CD4-positive, alpha-beta T cell (primary cell): ENCODE results near the gene DSTN. TPM values are rescaled to one million over a fixed set of nuclear protein-coding genes. Genes with fewer than 3 reads are reported as not detected.

Experiments used
- ATAC-seq: fragments of 200-7000 bp; cut with Tn5 transposase; one replicate; pipeline ENCODE4 v1.10.0; 2022; ENCODE audit warnings: mild to moderate bottlenecking; ENCODE audit not compliant: poor library complexity
- CTCF ChIA-PET: fragments of 350-600 bp; sonication (Branson Sonifier 250); formaldehyde crosslinking; loops from one replicate; lab custom pipeline; 2021; ENCODE audit warnings: antibody characterized with exemption, inconsistent platforms; lab: Charles Lee
- POLR2A ChIA-PET: fragments of 350-600 bp; sonication (Branson Sonifier 250); formaldehyde crosslinking; loops from one replicate; lab custom pipeline; 2021; ENCODE audit warnings: antibody characterized with exemption, inconsistent platforms; lab: Charles Lee
- DNase-seq, 14 experiments: peaks; one replicate each; pipeline ENCODE4 v3.0.0-alpha.2; 2013 to 2020; ENCODE audit warnings: mixed read lengths in 2 of 14
- H3K27ac ChIP-seq, 2 donors: one replicate each; pipeline versions ENCODE4 v1.5.1 to v1.7.0; 2013; ENCODE audit warnings: low read length in 2 of 2, low read depth in 1 of 2, mild to moderate bottlenecking in 1 of 2
- H3K27me3 ChIP-seq, 2 experiments: 1 replicate in 1 of 2; 2 replicates in 1 of 2; pipeline versions ENCODE4 v1.6.1 to v1.7.0; 2013; ENCODE audit warnings: low read length in 2 of 2, control low read depth in 1 of 2, mild to moderate bottlenecking in 1 of 2, moderate library complexity in 1 of 2; ENCODE audit not compliant: insufficient read depth in 2 of 2, control insufficient read depth in 1 of 2
- H3K36me3 ChIP-seq: one replicate; pipeline ENCODE4 v1.6.1; 2013; ENCODE audit warnings: low read length, control low read depth; ENCODE audit not compliant: insufficient read depth
- H3K4me1 ChIP-seq: one replicate; pipeline ENCODE4 v1.6.1; 2013; ENCODE audit warnings: low read length, control low read depth; ENCODE audit not compliant: insufficient read depth
- H3K4me3 ChIP-seq: one replicate; pipeline ENCODE4 v1.5.1; 2013; ENCODE audit warnings: mild to moderate bottlenecking, low read length, moderate library complexity
- H3K9me3 ChIP-seq, 2 experiments: 1 replicate in 1 of 2; 2 replicates in 1 of 2; pipeline versions ENCODE4 v1.6.1 to v1.7.0; 2013; ENCODE audit warnings: low read length in 2 of 2, mild to moderate bottlenecking in 2 of 2, control low read depth in 1 of 2, moderate library complexity in 1 of 2; ENCODE audit not compliant: control insufficient read depth in 1 of 2, insufficient read depth in 1 of 2
- H3K27ac Mint-ChIP-seq: one replicate; pipeline ENCODE4 v1.8.0; 2020; ENCODE audit warnings: mixed read lengths
- H3K27me3 Mint-ChIP-seq: one replicate; pipeline ENCODE4 v1.8.0; 2021; ENCODE audit warnings: mixed read lengths
- H3K36me3 Mint-ChIP-seq: one replicate; pipeline ENCODE4 v1.8.0; 2021; ENCODE audit warnings: low read depth, mixed read lengths
- H3K4me1 Mint-ChIP-seq: one replicate; pipeline ENCODE4 v1.8.0; 2021; ENCODE audit warnings: low read depth, mixed read lengths
- H3K4me3 Mint-ChIP-seq: one replicate; pipeline ENCODE4 v1.8.0; 2020; ENCODE audit warnings: mild to moderate bottlenecking, mixed read lengths
- H3K9me3 Mint-ChIP-seq: one replicate; pipeline ENCODE4 v1.8.0; 2020; ENCODE audit warnings: mixed read lengths
- CTCF ChIP-seq: fragments of 200-600 bp; IDR thresholded peaks from one replicate; pipeline ENCODE4 v1.8.0; 2022; ENCODE audit warnings: antibody characterized with exemption, mild to moderate bottlenecking
- intact Hi-C, 2 experiments: fragments of 100-400 bp; cut with DNase I in 1 of 2; cut with micrococcal nuclease in 1 of 2; formaldehyde crosslinking; loops; one replicate each; pipeline versions ENCODE4 v1.15.1 to v1.9.0; 2023 to 2025; cut with DNase I, micrococcal nuclease
- total RNA-seq, 174 experiments: library from RNA in 2 of 174; stranded (reverse) in 2 of 174; gene quantifications; one replicate each; pipeline ENCODE4 v1.2.3 and lab custom pipeline; 2021 to 2026

DSTN gene
- total RNA-seq, 2 experiments from 2014 or later: 36.0 to 38.9 TPM

- no peaks in the 10 kb centered on the region for H3K9me3 Mint-ChIP-seq
- H3K27ac ChIP-seq: no peak overlapping the region
- intact Hi-C loops: no loop called here
- H3K4me1 ChIP-seq: no peaks in the 10 kb centered on the region
- no peak for TF ChIP-seq CTCF
- H3K36me3 ChIP-seq: no peaks in the 10 kb centered on the region
- ChIA-PET POLR2A (no interaction called here), CTCF (interaction anchor here (1.2 kb wide), 1 partner anchor 14 kb away, joined by 3 read pairs; the partner anchor contains the start of gene BFSP1)
- no peak overlapping the region for H3K4me3 Mint-ChIP-seq
- no peaks in the 10 kb centered on the region for H3K4me1 Mint-ChIP-seq
- no peak overlapping the region for H3K4me3 ChIP-seq
- H3K27me3 ChIP-seq: no peaks in the 10 kb centered on the region
- H3K36me3 Mint-ChIP-seq: no peaks in the 10 kb centered on the region
- no peak overlapping the region for H3K27ac Mint-ChIP-seq
- no peaks in the 10 kb centered on the region for H3K9me3 ChIP-seq
- DNase-seq: no peak
- no peak for ATAC-seq
- peaks cover 12% of the 10 kb centered on the region for H3K27me3 Mint-ChIP-seq
These were observed 24.7 kb upstream of the DSTN start for GRCh38 chr20:17545127-17545526.

DNA sequence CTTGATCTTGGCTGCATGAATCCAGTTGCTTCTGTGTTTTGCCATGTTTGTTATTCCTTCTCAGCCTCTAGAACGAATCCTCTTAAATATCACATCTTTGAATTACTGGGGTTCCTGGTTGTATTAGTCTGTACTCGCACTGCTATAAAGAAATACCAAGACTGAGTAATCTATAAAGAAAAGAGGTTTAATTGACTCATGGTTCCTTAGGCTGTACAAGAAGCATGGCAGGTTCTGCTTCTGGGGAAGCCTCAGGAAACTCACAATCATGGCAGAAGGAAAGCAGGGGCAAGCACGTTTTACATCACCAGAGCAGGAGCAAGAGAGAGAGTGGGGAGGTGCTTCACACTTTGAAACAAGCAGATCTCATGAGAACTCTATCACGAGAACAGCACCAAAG is 20.7 kb upstream of the DSTN start:
- intact Hi-C loops: no loop called here
- H3K27ac Mint-ChIP-seq: no peak overlapping the region
- H3K36me3 Mint-ChIP-seq: no peaks in the 10 kb centered on the region
- Histone ChIP-seq H3K36me3 (no peaks in the 10 kb centered on the region), H3K4me3 (no peak overlapping the region), H3K27ac (no peak overlapping the region), H3K27me3 (no peaks in the 10 kb centered on the region), H3K9me3 (no peaks in the 10 kb centered on the region), H3K4me1 (no peaks in the 10 kb centered on the region)
- H3K4me3 Mint-ChIP-seq: no peak overlapping the region
- no peaks in the 10 kb centered on the region for H3K4me1 Mint-ChIP-seq
- H3K9me3 Mint-ChIP-seq: no peaks in the 10 kb centered on the region
- no peaks in the 10 kb centered on the region for H3K27me3 Mint-ChIP-seq
- ChIA-PET CTCF (no interaction called here), POLR2A (no interaction called here)
- DNase-seq (no peak), ATAC-seq (no peak)
- no peak for TF ChIP-seq CTCF

DNA sequence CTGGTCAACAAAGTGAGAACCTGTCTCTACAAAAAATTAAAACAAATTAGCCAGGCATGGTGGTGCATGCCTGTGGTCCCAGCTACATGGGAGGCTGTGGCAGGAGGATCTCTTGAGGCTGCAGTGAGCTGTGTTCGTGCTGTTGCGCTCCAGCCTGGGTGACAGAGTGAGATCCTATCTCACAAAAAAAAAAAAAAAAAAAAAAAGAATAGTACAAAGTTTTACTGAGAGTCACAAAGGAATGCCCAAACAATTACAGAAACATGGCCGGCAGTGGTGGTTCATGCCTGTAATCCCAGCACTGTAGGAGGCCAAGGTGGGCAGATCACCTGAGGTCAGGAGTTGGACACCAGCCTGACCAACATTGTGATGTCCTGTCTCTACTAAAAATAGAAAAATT is 14.8 kb upstream of the DSTN start:
- ChIA-PET CTCF (interaction anchor here (1.2 kb wide), 1 partner anchor 15 kb away, joined by 3 read pairs; the partner anchor contains the start of gene DSTN), POLR2A (no interaction called here)
- no peak overlapping the region for H3K4me3 ChIP-seq
- H3K27ac ChIP-seq: no peak overlapping the region
- TF ChIP-seq CTCF: no peak
- no peaks in the 10 kb centered on the region for H3K36me3 ChIP-seq
- no peaks in the 10 kb centered on the region for H3K27me3 ChIP-seq
- H3K4me1 Mint-ChIP-seq: no peaks in the 10 kb centered on the region
- H3K9me3 ChIP-seq: no peaks in the 10 kb centered on the region
- DNase-seq: no peak
- H3K36me3 Mint-ChIP-seq: no peaks in the 10 kb centered on the region
- H3K9me3 Mint-ChIP-seq: no peaks in the 10 kb centered on the region
- ATAC-seq: no peak
- no peak overlapping the region for H3K4me3 Mint-ChIP-seq
- H3K27me3 Mint-ChIP-seq: no peaks in the 10 kb centered on the region
- peaks cover 4% of the 10 kb centered on the region for H3K4me1 ChIP-seq
- intact Hi-C loops: no loop called here
- no peak overlapping the region for H3K27ac Mint-ChIP-seq
